Natural killer cell (primary cell): ENCODE data around the gene NEDD4. TPM values are rescaled to one million over a fixed set of nuclear protein-coding genes. Genes with fewer than 3 reads are reported as not detected.
"Not testable (repeated sequence)": the region's sequence is repeated elsewhere in the genome, so short reads cannot be mapped to it uniquely, and the experiment has no call there.

Experiments used
- ATAC-seq, 3 donors: fragments of 150-1000 bp in 2 of 3; fragments of 200-7000 bp in 1 of 3; cut with Tn5 transposase; 1 replicate in 1 of 3; 2 replicates in 2 of 3; pipeline ENCODE4 v1.10.0; 2021; ENCODE audit warnings: mild to moderate bottlenecking in 2 of 3, moderate library complexity in 2 of 3
- DNase-seq, 2 donors: peaks; one replicate each; pipeline versions ENCODE4 v3.0.0 to v3.0.0-alpha.2; 2013 to 2021; ENCODE audit warnings: mixed read lengths in 1 of 2
- H3K27ac ChIP-seq: one replicate; pipeline ENCODE4 v1.5.1; 2013; ENCODE audit warnings: mild to moderate bottlenecking, low read length
- H3K27me3 ChIP-seq: one replicate; pipeline ENCODE4 v1.6.1; 2013; ENCODE audit warnings: low read length; ENCODE audit not compliant: control insufficient read depth, insufficient read depth
- H3K36me3 ChIP-seq: one replicate; pipeline ENCODE4 v1.6.1; 2013; ENCODE audit warnings: low read length; ENCODE audit not compliant: control insufficient read depth, insufficient read depth
- H3K4me1 ChIP-seq: one replicate; pipeline ENCODE4 v1.6.1; 2013; ENCODE audit warnings: low read length; ENCODE audit not compliant: control insufficient read depth, insufficient read depth
- H3K4me3 ChIP-seq: one replicate; pipeline ENCODE4 v1.5.1; 2013; ENCODE audit warnings: low read length
- H3K9me3 ChIP-seq: one replicate; pipeline ENCODE4 v1.6.1; 2013; ENCODE audit warnings: low read length; ENCODE audit not compliant: control insufficient read depth, insufficient read depth
- H3K27ac Mint-ChIP-seq, 2 donors: one replicate each; pipeline ENCODE4 v1.8.0; 2022; ENCODE audit warnings: mild to moderate bottlenecking in 2 of 2, mixed read lengths in 2 of 2, moderate library complexity in 1 of 2
- H3K27me3 Mint-ChIP-seq, 2 donors: one replicate each; pipeline ENCODE4 v1.8.0; 2022; ENCODE audit warnings: low read depth in 2 of 2, mixed read lengths in 2 of 2
- H3K36me3 Mint-ChIP-seq: one replicate; pipeline ENCODE4 v1.8.0; 2022; ENCODE audit warnings: mixed read lengths
- H3K4me1 Mint-ChIP-seq, 2 donors: one replicate each; pipeline ENCODE4 v1.8.0; 2022; ENCODE audit warnings: mixed read lengths in 2 of 2
- H3K4me3 Mint-ChIP-seq: one replicate; pipeline ENCODE4 v1.8.0; 2022; ENCODE audit warnings: mild to moderate bottlenecking, moderate library complexity, mixed read lengths
- H3K9me3 Mint-ChIP-seq, 2 donors: one replicate each; pipeline ENCODE4 v1.8.0; 2022; ENCODE audit warnings: mixed read lengths in 2 of 2
- WGBS: methylation state at CpG from one replicate; pipeline ENCODE4 v1.1.7; 2013; ENCODE audit warnings: missing lambda C conversion rate; ENCODE audit not compliant: insufficient coverage; 5-methylcytosine and 5-hydroxymethylcytosine counted together
- intact Hi-C: fragments of 100-400 bp; cut with micrococcal nuclease; formaldehyde crosslinking; loops from one replicate; pipeline ENCODE4 v1.14.2; 2022
- total RNA-seq, 4 donors: library from RNA; stranded (reverse); fragments of 120-200 nt in 1 of 4; gene quantifications; one replicate each; pipeline versions ENCODE4 v1.2.3 to v1.2.4, GENCODE V29; 2013 to 2022
- TF ChIP-seq, protein P1 (sequence below): fragments of 200-600 bp; IDR thresholded peaks from one replicate; pipeline ENCODE4 v1.8.0; 2022; ENCODE audit warnings: antibody characterized with exemption

The NEDD4 gene
- total RNA-seq, 3 donors from 2014 or later (not counting 1 experiment from before 2014, with no cell fraction given): 6.9 to 9.1 (median 7.8) TPM

DNA sequence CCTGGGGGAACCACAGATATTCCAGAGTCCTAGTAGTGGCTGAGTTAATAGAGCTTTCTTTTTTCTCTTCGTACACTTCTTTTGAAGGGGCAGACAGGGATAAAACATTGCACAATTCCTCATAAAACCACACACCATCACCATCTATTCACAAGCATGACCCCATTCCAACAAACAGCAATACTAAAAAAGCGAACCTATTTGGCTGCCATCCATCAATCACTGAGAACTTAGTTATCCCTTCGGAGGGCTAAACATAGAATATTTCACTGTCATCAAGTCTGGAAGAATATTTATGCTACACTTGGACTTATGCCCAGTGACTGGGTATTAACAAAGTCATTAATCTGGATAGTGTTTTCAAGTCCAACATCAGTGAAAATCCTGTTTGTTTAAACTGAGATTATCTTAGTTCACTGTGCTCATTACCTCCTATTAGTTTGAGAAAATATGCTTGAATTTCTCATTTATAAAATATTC lies 170.2 kb downstream of the NEDD4 start:
- Histone ChIP-seq H3K27ac (no peak overlapping the region), H3K4me3 (no peak overlapping the region), H3K36me3 (no peaks in the 10 kb centered on the region), H3K27me3 (no peaks in the 10 kb centered on the region), H3K9me3 (no peaks in the 10 kb centered on the region), H3K4me1 (no peaks in the 10 kb centered on the region)
- no peaks in the 10 kb centered on the region for H3K4me1 Mint-ChIP-seq
- H3K9me3 Mint-ChIP-seq: no peaks in the 10 kb centered on the region
- no peaks in the 10 kb centered on the region for H3K36me3 Mint-ChIP-seq
- intact Hi-C loops: no loop called here
- ATAC-seq (no peak), DNase-seq (no peak)
- H3K4me3 Mint-ChIP-seq: no peak overlapping the region
- TF ChIP-seq, protein P1, sequence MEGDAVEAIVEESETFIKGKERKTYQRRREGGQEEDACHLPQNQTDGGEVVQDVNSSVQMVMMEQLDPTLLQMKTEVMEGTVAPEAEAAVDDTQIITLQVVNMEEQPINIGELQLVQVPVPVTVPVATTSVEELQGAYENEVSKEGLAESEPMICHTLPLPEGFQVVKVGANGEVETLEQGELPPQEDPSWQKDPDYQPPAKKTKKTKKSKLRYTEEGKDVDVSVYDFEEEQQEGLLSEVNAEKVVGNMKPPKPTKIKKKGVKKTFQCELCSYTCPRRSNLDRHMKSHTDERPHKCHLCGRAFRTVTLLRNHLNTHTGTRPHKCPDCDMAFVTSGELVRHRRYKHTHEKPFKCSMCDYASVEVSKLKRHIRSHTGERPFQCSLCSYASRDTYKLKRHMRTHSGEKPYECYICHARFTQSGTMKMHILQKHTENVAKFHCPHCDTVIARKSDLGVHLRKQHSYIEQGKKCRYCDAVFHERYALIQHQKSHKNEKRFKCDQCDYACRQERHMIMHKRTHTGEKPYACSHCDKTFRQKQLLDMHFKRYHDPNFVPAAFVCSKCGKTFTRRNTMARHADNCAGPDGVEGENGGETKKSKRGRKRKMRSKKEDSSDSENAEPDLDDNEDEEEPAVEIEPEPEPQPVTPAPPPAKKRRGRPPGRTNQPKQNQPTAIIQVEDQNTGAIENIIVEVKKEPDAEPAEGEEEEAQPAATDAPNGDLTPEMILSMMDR: no peak
- H3K27ac Mint-ChIP-seq: no peak overlapping the region
- WGBS: 83% methylated on average over 3 of the region's 3 CpGs
- H3K27me3 Mint-ChIP-seq: peaks cover 7 to 14% of the 10 kb centered on the region in 2 donors

DNA sequence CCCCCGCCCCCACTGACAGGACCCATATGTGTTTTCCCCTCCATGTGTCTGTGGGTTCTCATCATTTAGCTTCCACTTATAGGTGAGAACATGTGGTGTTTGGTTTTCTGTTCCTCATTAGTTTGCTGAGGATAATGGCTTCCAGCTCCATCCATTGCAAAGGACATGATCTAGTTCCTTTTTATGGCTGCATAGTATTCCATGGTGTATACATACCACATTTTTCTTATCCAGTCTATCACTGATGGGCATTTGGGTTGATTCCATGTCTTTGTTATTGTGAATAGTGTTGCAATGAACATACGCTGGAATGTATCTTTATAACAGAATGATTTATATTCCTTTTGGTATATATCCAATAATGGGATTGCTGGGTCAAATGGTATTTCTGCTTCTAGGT lies 171.7 kb downstream of the NEDD4 start:
- H3K4me3 ChIP-seq, H3K4me3 Mint-ChIP-seq, H3K9me3 Mint-ChIP-seq, H3K4me1 ChIP-seq, H3K27me3 ChIP-seq, H3K36me3 ChIP-seq, H3K9me3 ChIP-seq, H3K36me3 Mint-ChIP-seq, H3K27ac ChIP-seq, H3K27ac Mint-ChIP-seq, H3K4me1 Mint-ChIP-seq, ATAC-seq, DNase-seq, intact Hi-C loops: not testable (repeated sequence)
- H3K27me3 Mint-ChIP-seq: peaks cover 7 to 14% of the 10 kb centered on the region in 2 donors
- WGBS: no CpG with 5 or more reads among the region's 2 CpGs

DNA sequence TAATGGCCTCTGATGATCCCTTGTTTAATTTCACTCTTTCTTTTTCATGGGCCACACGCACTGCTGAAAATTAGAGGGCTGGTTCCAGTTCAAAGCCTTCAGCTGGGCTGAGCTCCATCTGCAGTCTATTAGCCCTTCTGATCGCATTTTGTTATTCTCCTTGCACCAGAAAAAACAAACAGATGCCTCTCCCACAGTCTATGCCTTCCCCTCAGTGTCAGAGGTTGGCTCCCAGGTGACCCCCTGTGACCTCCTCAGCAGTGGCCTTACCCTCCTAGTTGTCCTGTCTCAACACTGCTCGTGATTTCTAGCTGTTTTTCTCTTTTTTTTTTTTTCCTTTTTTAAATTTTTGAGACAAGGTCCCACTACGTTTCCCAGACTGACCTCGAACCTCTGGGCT lies 173.4 kb downstream of the NEDD4 start:
- Histone ChIP-seq H3K4me3 (no peak overlapping the region), H3K27me3 (no peaks in the 10 kb centered on the region), H3K36me3 (no peaks in the 10 kb centered on the region), H3K4me1 (no peaks in the 10 kb centered on the region), H3K27ac (no peak overlapping the region), H3K9me3 (no peaks in the 10 kb centered on the region)
- intact Hi-C loops: no loop called here
- H3K4me1 Mint-ChIP-seq: no peaks in the 10 kb centered on the region
- H3K9me3 Mint-ChIP-seq: no peaks in the 10 kb centered on the region
- ATAC-seq: no peak
- H3K4me3 Mint-ChIP-seq: no peak overlapping the region
- H3K36me3 Mint-ChIP-seq: no peaks in the 10 kb centered on the region
- no peak overlapping the region for H3K27ac Mint-ChIP-seq
- no peak for DNase-seq
- TF ChIP-seq, protein P1: no peak
- WGBS: 84% methylated on average over 5 of the region's 5 CpGs
- peaks cover 7 to 14% of the 10 kb centered on the region in 2 donors for H3K27me3 Mint-ChIP-seq

DNA sequence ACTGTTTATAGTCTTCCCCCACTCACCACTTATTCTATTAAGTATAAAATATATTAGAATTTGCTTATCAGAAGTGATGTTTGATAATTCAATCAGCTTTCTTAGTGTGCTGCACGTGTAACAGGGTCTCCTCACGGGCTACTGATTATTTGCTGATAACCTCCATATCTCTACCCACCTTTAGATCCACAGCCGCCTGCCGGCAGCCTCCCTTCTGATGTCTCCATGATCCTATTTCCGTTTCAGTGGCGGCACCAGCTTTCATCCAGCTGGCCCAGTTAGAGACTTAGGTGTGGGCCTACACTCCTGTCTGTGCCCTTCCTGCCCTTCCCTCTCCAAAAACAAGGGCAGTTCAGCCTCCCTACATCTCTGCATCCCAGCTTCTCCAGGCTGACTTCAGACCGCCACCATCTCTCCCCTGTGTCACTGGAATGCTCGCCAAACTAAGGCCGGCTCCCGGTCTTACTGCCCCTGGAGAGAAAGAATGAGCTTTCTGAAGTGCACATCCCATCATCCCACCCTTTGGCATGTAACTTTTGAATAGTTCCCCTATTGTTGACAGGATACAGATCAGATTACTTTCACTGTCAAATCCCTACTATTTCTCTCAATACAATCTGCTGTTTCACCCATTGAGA lies 173.9 kb downstream of the NEDD4 start:
- TF ChIP-seq, protein P1: no peak
- H3K9me3 ChIP-seq: no peaks in the 10 kb centered on the region
- H3K4me3 ChIP-seq: no peak overlapping the region
- no peaks in the 10 kb centered on the region for H3K36me3 Mint-ChIP-seq
- WGBS: 93% methylated on average over 10 of the region's 10 CpGs
- DNase-seq (no peak), ATAC-seq (no peak)
- no peak overlapping the region for H3K27ac Mint-ChIP-seq
- H3K4me1 ChIP-seq: no peaks in the 10 kb centered on the region
- intact Hi-C loops: no loop called here
- no peaks in the 10 kb centered on the region for H3K27me3 ChIP-seq
- no peak overlapping the region for H3K27ac ChIP-seq
- no peaks in the 10 kb centered on the region for H3K4me1 Mint-ChIP-seq
- H3K36me3 ChIP-seq: no peaks in the 10 kb centered on the region
- no peak overlapping the region for H3K4me3 Mint-ChIP-seq
- no peaks in the 10 kb centered on the region for H3K9me3 Mint-ChIP-seq
- peaks cover 7 to 14% of the 10 kb centered on the region in 2 donors for H3K27me3 Mint-ChIP-seq
